Fibroblast of mammary gland (primary cell): Measurements from ENCODE around the gene IGSF21.
A peak's percentile ranks its signal among the peaks of the same experiment; 100 is the strongest.

Experiments used
- DNase-seq: peaks from one replicate; pipeline ENCODE4 v3.0.0-alpha.2; 2010; ENCODE audit warnings: low read depth
- H3K4me3 ChIP-seq: 2 replicates; pipeline ENCODE4 v1.5.1; 2011; ENCODE audit warnings: low read depth, mild to moderate bottlenecking, low read length, moderate library complexity; ENCODE audit not compliant: control insufficient read depth
- CTCF ChIP-seq: conservative IDR thresholded peaks from 2 replicates; pipeline ENCODE4 v1.5.1; 2011; ENCODE audit warnings: low read depth, low read length, inconsistent platforms; ENCODE audit not compliant: control insufficient read depth, insufficient read depth

IGSF21 gene

GRCh38 chr1:18256282-18257235 is 149.0 kb downstream of the IGSF21 start:
- DNase-seq = peak; percentile 7
- no peak for TF ChIP-seq CTCF

GRCh38 chr1:18257778-18258177 is 150.2 kb downstream of the IGSF21 start:
- DNase-seq = no peak
- H3K4me3 ChIP-seq = no peak overlapping the region
- TF ChIP-seq CTCF = no peak

More at GRCh38 chr1:18256282-18257235, 149.0 kb downstream of the IGSF21 start:
- H3K4me3 ChIP-seq = no peak overlapping the region

GRCh38 chr1:18261891-18262290 is 154.3 kb downstream of the IGSF21 start:
- DNase-seq = no peak
- no peak overlapping the region for H3K4me3 ChIP-seq
- TF ChIP-seq CTCF = no peak

GRCh38 chr1:18262726-18263125 is 155.1 kb downstream of the IGSF21 start:
- DNase-seq = no peak
- H3K4me3 ChIP-seq = no peak overlapping the region
- no peak for TF ChIP-seq CTCF

- TF ChIP-seq CTCF = no peak
- no peak overlapping the region for H3K4me3 ChIP-seq
- DNase-seq = no peak
These were observed 156.0 kb downstream of the IGSF21 start for GRCh38 chr1:18263547-18264120.

GRCh38 chr1:18264450-18265039 is 156.9 kb downstream of the IGSF21 start:
- DNase-seq = no peak
- H3K4me3 ChIP-seq = no peak overlapping the region
- no peak for TF ChIP-seq CTCF
